K562 (cell line): ENCODE results near the gene ZSCAN2. TPM values are rescaled to one million over a fixed set of nuclear protein-coding genes. Genes with fewer than 3 reads are reported as not detected.

Experiments
- ASH1L ChIP-seq: fragments of 450-650 bp; IDR thresholded peaks from 2 replicates; pipeline ENCODE4 v1.6.1; 2018; ENCODE audit warnings: borderline replicate concordance, mild to moderate bottlenecking, low read depth; ENCODE audit not compliant: partially characterized antibody
- DACH1 ChIP-seq: fragments of 450-650 bp; IDR thresholded peaks from 2 replicates; pipeline ENCODE4 v1.6.1; 2018; ENCODE audit not compliant: partially characterized antibody
- FOS ChIP-seq: IDR thresholded peaks from 3 replicates; pipeline ENCODE4 v1.6.1; 2011; ENCODE audit not compliant: insufficient read length; ENCODE audit errors: extremely low read depth
- FOSL1 ChIP-seq: fragments of 200-800 bp; sonication (Bioruptor generic); conservative IDR thresholded peaks from 2 replicates; pipeline ENCODE4 v1.6.1; 2016; ENCODE audit warnings: missing genetic modification characterization, missing compliant biosample characterization
- HCFC1 ChIP-seq: IDR thresholded peaks from 2 replicates; pipeline ENCODE4 v1.6.1; 2012; ENCODE audit warnings: low read depth, low read length, improper control_type of control experiment
- HMG20B ChIP-seq: fragments of 250-450 bp; sonication (Bioruptor Pico); IDR thresholded peaks from 2 replicates; pipeline ENCODE4 v1.5.0; 2021; ENCODE audit warnings: mild to moderate bottlenecking
- HNRNPL ChIP-seq: fragments of 200-400 bp; formaldehyde crosslinking; IDR thresholded peaks from 2 replicates; pipeline ENCODE4 v1.6.1; 2017; ENCODE audit warnings: low read depth, mild to moderate bottlenecking, low read length
- MED1 ChIP-seq: sonication (generic); formaldehyde crosslinking; IDR thresholded peaks from 2 replicates; pipeline ENCODE4 v1.8.1; 2023; ENCODE audit warnings: missing genetic modification reagents, borderline replicate concordance
- NR2C2 ChIP-seq, 2 experiments: fragments of 200-800 bp in 1 of 2; sonication (Bioruptor generic) in 1 of 2; sonication (generic) in 1 of 2; formaldehyde crosslinking in 1 of 2; IDR thresholded peaks; 2 replicates each; pipeline versions ENCODE4 v1.6.1 to v1.8.0; 2016 to 2022; ENCODE audit warnings: mild to moderate bottlenecking in 1 of 2, missing compliant biosample characterization in 1 of 2, missing genetic modification characterization in 1 of 2, missing genetic modification reagents in 1 of 2
- PRMT5 ChIP-seq: sonication (generic); formaldehyde crosslinking; IDR thresholded peaks from 2 replicates; pipeline ENCODE4 v1.5.0; 2020; ENCODE audit warnings: missing genetic modification reagents
- RBFOX2 ChIP-seq: fragments of 200-400 bp; formaldehyde crosslinking; IDR thresholded peaks from 2 replicates; pipeline ENCODE4 v1.6.1; 2017; ENCODE audit warnings: low read depth, mild to moderate bottlenecking, low read length, moderate library complexity
- YY1 ChIP-seq, 3 experiments: IDR thresholded peaks; 2 replicates each; pipeline ENCODE4 v1.6.1; 2011; ENCODE audit warnings: low read length in 2 of 3, mild to moderate bottlenecking in 2 of 3, moderate library complexity in 2 of 3, borderline replicate concordance in 1 of 3, control low read depth in 1 of 3, low read depth in 1 of 3; ENCODE audit not compliant: insufficient read depth in 3 of 3, insufficient replicate concordance in 2 of 3, control insufficient read depth in 1 of 3, insufficient read length in 1 of 3; ENCODE audit errors: extremely low read depth in 1 of 3
- ZFX ChIP-seq: sonication (generic); formaldehyde crosslinking; IDR thresholded peaks from 2 replicates; pipeline ENCODE4 v1.8.0; 2022; ENCODE audit warnings: mild to moderate bottlenecking, missing genetic modification reagents, moderate library complexity
- ZNF12 ChIP-seq: sonication (generic); formaldehyde crosslinking; IDR thresholded peaks from 2 replicates; pipeline ENCODE4 v1.4.0; 2020; ENCODE audit warnings: mild to moderate bottlenecking, missing genetic modification reagents
- ZNF133 ChIP-seq: fragments of 250-450 bp; sonication (Bioruptor Pico); IDR thresholded peaks from 2 replicates; pipeline ENCODE4 v1.4.0; 2020; ENCODE audit warnings: mild to moderate bottlenecking
- ZNF174 ChIP-seq: fragments of 250-450 bp; sonication (Bioruptor Pico); IDR thresholded peaks from 2 replicates; pipeline ENCODE4 v1.4.0; 2020; ENCODE audit warnings: mild to moderate bottlenecking
- ZNF583 ChIP-seq: fragments of 250-450 bp; sonication (Bioruptor Pico); IDR thresholded peaks from 2 replicates; pipeline ENCODE4 v1.4.0; 2020
- ZNF584 ChIP-seq: fragments of 200-800 bp; sonication (Bioruptor generic); IDR thresholded peaks from 2 replicates; pipeline ENCODE4 v1.6.1; 2016; ENCODE audit warnings: low read depth, mild to moderate bottlenecking, missing genetic modification characterization, missing compliant biosample characterization
- polyA plus RNA-seq, 8 experiments: library from polyadenylated mRNA; depleted of rRNA in 4 of 8; stranded (reverse) in 5 of 8; unstranded in 3 of 8; fragments of >200 nt; fragmentation: Nextera tagmentation in 2 of 8; fragmentation: Illumina TruSeq in 1 of 8; extraction: Ambion mirVana in 2 of 8; extraction: Trizol in 1 of 8; gene quantifications; 2 replicates each; pipeline versions ENCODE4 v1.2.1 to v1.2.3, GENCODE V29; 2011 to 2014; ENCODE audit warnings: inconsistent platforms in 1 of 8, missing spikeins in 1 of 8
- total RNA-seq, 7 experiments: library from RNA; depleted of rRNA in 6 of 7; stranded (reverse); fragments of >200 nt in 6 of 7; fragmentation: Illumina TruSeq in 2 of 7; extraction: Trizol in 2 of 7; gene quantifications; 2 replicates each; pipeline versions ENCODE4 v1.2.1 to v1.2.3, GENCODE V29; 2011 to 2021; ENCODE audit warnings: low replicate concordance in 1 of 7
- TF ChIP-seq, protein P1 (sequence below): fragments of 450-650 bp; IDR thresholded peaks from 2 replicates; pipeline ENCODE4 v1.6.1; 2016; ENCODE audit warnings: antibody characterized with exemption
- TF ChIP-seq, protein P2 (sequence below): conservative IDR thresholded peaks from 2 replicates; pipeline ENCODE4 v1.6.1; 2011; ENCODE audit warnings: low read depth, mild to moderate bottlenecking, low read length; ENCODE audit not compliant: control insufficient read depth
- TF ChIP-seq, protein P3 (sequence below): fragments of 250-450 bp; sonication (Bioruptor Pico); IDR thresholded peaks from 2 replicates; pipeline ENCODE4 v1.8.0; 2021; ENCODE audit warnings: moderate library complexity, mild to moderate bottlenecking, inconsistent platforms
- TF ChIP-seq, protein P4 (sequence below): sonication (generic); formaldehyde crosslinking; IDR thresholded peaks from 2 replicates; pipeline ENCODE4 v1.5.0; 2020; ENCODE audit warnings: missing genetic modification reagents

ZSCAN2 gene
- total and polyA plus RNA-seq, 9 of the 15 experiments (the other 6 are each of a cell fraction or from before 2014, with no cell fraction given): 1.7 to 14.2 (median 6.6) TPM

DNA sequence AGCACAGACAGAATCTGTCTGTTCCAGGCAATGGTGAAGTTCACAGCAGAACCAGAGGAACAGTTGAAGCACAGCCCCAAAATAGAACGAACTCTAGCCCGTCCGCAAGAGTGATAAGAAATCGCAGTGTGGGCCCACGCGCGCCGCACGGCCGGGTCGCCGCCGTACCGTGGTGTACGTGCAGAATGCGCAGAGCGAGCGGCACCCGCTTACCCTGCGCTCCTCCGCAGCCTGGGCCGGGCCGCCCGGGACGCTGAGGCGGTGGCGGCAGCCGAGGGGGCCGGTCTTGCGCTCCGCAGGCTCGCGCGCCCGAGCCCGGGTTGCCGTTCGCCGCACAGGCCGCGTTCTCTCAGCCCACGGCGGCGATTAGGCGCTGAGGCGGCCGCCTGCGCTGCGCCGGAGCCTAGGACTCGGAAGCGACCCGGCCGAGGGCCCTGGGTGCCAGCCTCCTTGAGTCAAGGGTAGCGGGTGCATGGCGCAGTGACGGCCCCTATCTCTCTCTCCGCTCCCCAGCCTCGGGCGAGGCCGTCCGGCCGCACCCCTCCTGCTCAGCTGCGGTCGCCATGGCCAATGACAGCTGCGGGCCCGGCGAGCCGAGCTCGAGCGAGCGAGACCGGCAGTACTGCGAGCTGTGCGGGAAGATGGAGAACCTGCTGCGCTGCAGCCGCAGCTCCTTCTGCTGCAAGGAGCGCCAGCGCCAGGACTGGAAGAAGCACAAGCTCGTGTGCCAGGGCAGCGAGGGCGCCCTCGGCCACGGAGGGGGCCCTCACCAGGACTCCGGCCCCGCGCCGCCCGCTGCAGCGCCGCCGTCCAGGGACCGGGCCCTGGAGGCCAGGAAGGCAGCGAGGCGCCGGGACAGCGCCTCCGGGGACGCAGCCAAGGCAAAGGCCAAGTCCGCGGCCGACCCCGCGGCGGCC is 32.8 kb downstream of the ZSCAN2 start (continued):
- peak; percentile 88 for TF ChIP-seq ZFX (CRISPR knock-in tag)
- TF ChIP-seq FOS: no peak
- TF ChIP-seq, protein P1, sequence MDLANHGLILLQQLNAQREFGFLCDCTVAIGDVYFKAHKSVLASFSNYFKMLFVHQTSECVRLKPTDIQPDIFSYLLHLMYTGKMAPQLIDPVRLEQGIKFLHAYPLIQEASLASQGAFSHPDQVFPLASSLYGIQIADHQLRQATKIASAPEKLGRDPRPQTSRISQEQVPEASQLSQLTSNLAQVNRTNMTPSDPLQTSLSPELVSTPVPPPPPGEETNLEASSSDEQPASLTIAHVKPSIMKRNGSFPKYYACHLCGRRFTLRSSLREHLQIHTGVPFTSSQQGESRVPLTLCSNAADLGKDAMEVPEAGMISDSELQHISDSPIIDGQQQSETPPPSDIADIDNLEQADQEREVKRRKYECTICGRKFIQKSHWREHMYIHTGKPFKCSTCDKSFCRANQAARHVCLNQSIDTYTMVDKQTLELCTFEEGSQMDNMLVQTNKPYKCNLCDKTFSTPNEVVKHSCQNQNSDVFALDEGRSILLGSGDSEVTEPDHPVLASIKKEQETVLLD: no peak
- TF ChIP-seq, protein P2, sequence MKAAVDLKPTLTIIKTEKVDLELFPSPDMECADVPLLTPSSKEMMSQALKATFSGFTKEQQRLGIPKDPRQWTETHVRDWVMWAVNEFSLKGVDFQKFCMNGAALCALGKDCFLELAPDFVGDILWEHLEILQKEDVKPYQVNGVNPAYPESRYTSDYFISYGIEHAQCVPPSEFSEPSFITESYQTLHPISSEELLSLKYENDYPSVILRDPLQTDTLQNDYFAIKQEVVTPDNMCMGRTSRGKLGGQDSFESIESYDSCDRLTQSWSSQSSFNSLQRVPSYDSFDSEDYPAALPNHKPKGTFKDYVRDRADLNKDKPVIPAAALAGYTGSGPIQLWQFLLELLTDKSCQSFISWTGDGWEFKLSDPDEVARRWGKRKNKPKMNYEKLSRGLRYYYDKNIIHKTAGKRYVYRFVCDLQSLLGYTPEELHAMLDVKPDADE: no peak
- no peak for TF ChIP-seq ZNF584 (CRISPR knock-in tag)
- TF ChIP-seq, protein P3, sequence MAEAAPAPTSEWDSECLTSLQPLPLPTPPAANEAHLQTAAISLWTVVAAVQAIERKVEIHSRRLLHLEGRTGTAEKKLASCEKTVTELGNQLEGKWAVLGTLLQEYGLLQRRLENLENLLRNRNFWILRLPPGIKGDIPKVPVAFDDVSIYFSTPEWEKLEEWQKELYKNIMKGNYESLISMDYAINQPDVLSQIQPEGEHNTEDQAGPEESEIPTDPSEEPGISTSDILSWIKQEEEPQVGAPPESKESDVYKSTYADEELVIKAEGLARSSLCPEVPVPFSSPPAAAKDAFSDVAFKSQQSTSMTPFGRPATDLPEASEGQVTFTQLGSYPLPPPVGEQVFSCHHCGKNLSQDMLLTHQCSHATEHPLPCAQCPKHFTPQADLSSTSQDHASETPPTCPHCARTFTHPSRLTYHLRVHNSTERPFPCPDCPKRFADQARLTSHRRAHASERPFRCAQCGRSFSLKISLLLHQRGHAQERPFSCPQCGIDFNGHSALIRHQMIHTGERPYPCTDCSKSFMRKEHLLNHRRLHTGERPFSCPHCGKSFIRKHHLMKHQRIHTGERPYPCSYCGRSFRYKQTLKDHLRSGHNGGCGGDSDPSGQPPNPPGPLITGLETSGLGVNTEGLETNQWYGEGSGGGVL (CRISPR knock-in tag): no peak
- no peak for TF ChIP-seq PRMT5 (CRISPR knock-in tag)
- peak; percentile 54 for TF ChIP-seq DACH1
- no peak for TF ChIP-seq ZNF174
- peak in 2 of 3 experiments; percentile 14 to 18 for TF ChIP-seq YY1 (IDR thresholded peaks at IDR 0.05; ENCODE audit: borderline replicate concordance in 1 of 3, control insufficient read depth in 1 of 3, extremely low read depth in 1 of 3, insufficient read depth in 3 of 3, insufficient read length in 1 of 3, insufficient replicate concordance in 2 of 3, low read depth in 1 of 3, low read length in 2 of 3)
- no peak for TF ChIP-seq ZNF133 (CRISPR knock-in tag)
- TF ChIP-seq RBFOX2: peak; percentile 85
- TF ChIP-seq ZNF12 (CRISPR knock-in tag): no peak
- TF ChIP-seq MED1 (CRISPR knock-in tag): no peak
- no peak for TF ChIP-seq NR2C2 (CRISPR knock-in tag; IDR thresholded peaks at IDR 0.05)
- peak; percentile 57 for TF ChIP-seq NR2C2 (tag; IDR thresholded peaks at IDR 0.05)
- TF ChIP-seq HCFC1: no peak
- no peak for TF ChIP-seq FOSL1 (tag)
- peak; percentile 36; the same call in 1 of the 2 replicates for TF ChIP-seq HNRNPL
- TF ChIP-seq ASH1L: no peak
- no peak for TF ChIP-seq ZNF583
- TF ChIP-seq HMG20B: no peak
- TF ChIP-seq, protein P4, sequence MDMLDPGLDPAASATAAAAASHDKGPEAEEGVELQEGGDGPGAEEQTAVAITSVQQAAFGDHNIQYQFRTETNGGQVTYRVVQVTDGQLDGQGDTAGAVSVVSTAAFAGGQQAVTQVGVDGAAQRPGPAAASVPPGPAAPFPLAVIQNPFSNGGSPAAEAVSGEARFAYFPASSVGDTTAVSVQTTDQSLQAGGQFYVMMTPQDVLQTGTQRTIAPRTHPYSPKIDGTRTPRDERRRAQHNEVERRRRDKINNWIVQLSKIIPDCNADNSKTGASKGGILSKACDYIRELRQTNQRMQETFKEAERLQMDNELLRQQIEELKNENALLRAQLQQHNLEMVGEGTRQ (CRISPR knock-in tag): no peak
